Astrocyte of the spinal cord (primary cell): Measurements from ENCODE around the gene PRPF40A.
A peak's percentile ranks its signal among the peaks of the same experiment; 100 is the strongest.
"Not testable (repeated sequence)": the region's sequence is repeated elsewhere in the genome, so short reads cannot be mapped to it uniquely, and the experiment has no call there.

Experiments used
- DNase-seq: peaks from one replicate; pipeline ENCODE4 v3.0.0; 2011; ENCODE audit warnings: low read depth, low spot score
- H3K4me3 ChIP-seq: 2 replicates; pipeline ENCODE4 v1.5.1; 2011; ENCODE audit warnings: low read depth, mild to moderate bottlenecking, low read length, moderate library complexity
- in situ Hi-C: cut with HindIII; loops from 2 replicates; pipeline ENCODE4 v1.10.0; 2017; ENCODE audit warnings: low sequenced_read_pairs
- TF ChIP-seq, protein P1 (sequence below): IDR thresholded peaks from 2 replicates; pipeline ENCODE4 v1.5.1; 2012; ENCODE audit warnings: low read depth, mild to moderate bottlenecking, low read length, inconsistent platforms

PRPF40A gene

GRCh38 chr2:152729844-152730243 is 12.6 kb upstream of the PRPF40A start:
- no peak overlapping the region for H3K4me3 ChIP-seq
- TF ChIP-seq, protein P1, sequence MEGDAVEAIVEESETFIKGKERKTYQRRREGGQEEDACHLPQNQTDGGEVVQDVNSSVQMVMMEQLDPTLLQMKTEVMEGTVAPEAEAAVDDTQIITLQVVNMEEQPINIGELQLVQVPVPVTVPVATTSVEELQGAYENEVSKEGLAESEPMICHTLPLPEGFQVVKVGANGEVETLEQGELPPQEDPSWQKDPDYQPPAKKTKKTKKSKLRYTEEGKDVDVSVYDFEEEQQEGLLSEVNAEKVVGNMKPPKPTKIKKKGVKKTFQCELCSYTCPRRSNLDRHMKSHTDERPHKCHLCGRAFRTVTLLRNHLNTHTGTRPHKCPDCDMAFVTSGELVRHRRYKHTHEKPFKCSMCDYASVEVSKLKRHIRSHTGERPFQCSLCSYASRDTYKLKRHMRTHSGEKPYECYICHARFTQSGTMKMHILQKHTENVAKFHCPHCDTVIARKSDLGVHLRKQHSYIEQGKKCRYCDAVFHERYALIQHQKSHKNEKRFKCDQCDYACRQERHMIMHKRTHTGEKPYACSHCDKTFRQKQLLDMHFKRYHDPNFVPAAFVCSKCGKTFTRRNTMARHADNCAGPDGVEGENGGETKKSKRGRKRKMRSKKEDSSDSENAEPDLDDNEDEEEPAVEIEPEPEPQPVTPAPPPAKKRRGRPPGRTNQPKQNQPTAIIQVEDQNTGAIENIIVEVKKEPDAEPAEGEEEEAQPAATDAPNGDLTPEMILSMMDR = no peak
- in situ Hi-C loops = no loop called here
- no peak for DNase-seq

DNA sequence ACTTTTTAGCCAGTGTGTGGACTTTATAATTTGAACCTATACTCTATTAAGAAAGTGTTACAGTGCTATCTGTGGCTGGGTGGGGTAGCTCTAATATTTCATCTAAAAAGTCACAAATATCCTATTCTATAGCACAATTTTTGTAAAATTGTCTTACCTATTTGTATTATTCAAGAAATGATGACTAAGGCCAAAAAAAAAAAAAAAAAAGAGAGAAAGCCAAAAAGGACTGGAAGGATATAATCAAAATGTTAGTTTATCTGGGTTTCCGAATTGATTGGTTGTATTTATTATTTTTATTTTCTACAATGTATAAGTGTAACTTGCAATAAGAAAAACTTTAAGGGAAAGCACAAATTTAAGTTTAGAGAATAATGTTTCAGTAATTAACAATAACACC is 6.7 kb upstream of the PRPF40A start:
- DNase-seq = no peak
- no peak overlapping the region for H3K4me3 ChIP-seq
- TF ChIP-seq, protein P1 = no peak
- in situ Hi-C loops = no loop called here

DNA sequence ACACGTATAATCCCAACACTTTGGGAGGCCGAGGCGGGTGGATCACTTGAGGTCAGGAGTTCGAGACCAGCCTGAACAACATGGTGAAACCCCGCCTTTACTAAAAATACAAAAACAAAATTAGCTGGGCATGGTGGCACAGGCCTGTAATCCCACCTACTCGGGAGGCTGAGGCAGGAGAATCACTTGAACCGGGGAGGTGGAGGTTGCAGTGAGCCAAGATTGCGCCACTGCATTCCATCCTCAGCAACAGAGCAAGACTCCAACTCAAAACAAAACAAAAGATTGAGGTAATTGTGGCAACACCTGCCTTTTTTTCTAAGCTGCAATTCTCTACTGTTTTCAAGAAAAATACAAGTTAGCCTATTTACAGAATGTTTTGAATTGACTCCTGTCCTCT is 5.4 kb upstream of the PRPF40A start:
- DNase-seq, H3K4me3 ChIP-seq, in situ Hi-C loops: not testable (repeated sequence)

GRCh38 chr2:152720794-152721193 is 3.5 kb upstream of the PRPF40A start:
- no peak for DNase-seq
- in situ Hi-C loops = no loop called here
- H3K4me3 ChIP-seq = no peak overlapping the region
- TF ChIP-seq, protein P1 = no peak

GRCh38 chr2:152718909-152719645 is 1.8 kb upstream of the PRPF40A start:
- in situ Hi-C loops = no loop called here
- DNase-seq = peak; percentile 48
- H3K4me3 ChIP-seq = peak overlapping the region; percentile 99
- TF ChIP-seq, protein P1 = no peak

DNA sequence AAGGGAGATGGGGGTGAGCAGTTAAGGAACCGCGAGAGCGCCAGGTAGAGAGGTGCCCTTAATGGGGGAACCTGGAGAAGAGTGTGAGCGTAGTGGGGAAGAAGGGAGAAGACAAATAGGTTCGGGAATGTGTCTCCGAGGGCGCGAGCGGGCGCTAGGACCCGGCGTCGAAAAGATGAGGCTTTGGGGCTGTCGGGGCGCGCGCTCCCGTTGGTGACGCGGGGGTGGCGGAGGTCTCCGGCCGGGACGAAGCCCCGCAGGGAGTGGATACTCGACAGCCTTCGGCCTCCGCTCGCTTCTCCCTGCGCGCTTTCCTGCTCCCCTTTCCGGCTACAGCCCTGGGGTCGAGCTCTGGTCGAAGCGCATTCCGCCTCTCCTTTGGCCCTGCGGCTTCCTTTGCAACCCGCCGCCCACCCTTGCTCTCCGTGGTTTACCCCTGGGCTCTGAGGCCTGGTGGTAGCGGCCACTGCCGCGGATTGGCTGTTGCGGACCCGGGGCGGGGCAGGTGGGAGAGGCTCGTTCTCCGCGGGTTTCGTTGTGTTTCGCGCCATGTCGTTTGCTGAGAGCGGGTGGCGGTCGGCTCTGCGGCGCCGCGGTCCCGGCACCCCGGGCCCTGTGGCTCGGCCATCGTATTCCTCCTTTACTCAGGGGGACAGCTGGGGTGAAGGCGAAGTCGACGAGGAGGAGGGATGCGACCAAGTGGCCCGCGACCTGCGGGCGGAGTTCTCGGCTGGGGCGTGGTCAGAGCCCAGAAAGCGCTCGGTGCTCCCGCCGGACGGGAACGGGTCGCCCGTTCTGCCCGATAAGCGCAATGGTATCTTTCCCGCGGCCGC is 1.0 kb upstream of the PRPF40A start, which contains the start of gene ARL6IP6:
Gene ARL6IP6 (plus strand): TSS at position 545 of the 833 bp plus-strand sequence. CDS start 5 bp downstream, at position 550.
- peak within 1 kb of the TSS; percentile 99 for H3K4me3 ChIP-seq
- DNase-seq = peak; percentile 95
- in situ Hi-C loops = no loop called here
- TF ChIP-seq, protein P1 = no peak

DNA sequence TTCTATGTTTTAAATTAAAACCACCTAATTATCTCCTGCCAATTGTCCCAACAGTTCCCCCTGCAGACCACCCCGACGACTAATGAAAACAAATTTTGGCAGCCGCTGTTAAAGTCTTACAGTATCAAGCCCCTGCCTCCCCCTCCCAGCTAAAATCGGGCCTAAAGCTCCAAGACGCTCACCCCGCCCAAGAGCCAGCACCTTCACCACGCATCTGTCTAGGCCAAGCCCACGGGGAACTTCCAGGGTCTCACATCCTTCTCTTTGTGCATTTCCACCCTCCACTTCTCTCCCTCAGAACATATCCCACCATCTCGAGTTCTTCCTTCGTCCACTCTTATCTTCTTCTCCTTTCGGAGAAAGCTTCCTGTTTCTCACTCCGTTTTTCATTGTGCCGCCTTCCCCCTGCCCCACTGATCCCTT is 445 bp downstream of the PRPF40A start:
- TF ChIP-seq, protein P1 = no peak
- in situ Hi-C loops = no loop called here
- H3K4me3 ChIP-seq = peak overlapping the region; percentile 99
- DNase-seq = no peak
